ENCODE results near the gene ELMO3. TPM values are rescaled to one million over a fixed set of nuclear protein-coding genes. Genes with fewer than 3 reads are reported as not detected.
A peak's percentile ranks its signal among the peaks of the same experiment; 100 is the strongest.

ELMO3 gene
- total and polyA plus RNA-seq, 2 donors (not counting 3 experiments of a cell fraction or from before 2014, with no cell fraction given), result 3.9 to 5.7 TPM

DNA sequence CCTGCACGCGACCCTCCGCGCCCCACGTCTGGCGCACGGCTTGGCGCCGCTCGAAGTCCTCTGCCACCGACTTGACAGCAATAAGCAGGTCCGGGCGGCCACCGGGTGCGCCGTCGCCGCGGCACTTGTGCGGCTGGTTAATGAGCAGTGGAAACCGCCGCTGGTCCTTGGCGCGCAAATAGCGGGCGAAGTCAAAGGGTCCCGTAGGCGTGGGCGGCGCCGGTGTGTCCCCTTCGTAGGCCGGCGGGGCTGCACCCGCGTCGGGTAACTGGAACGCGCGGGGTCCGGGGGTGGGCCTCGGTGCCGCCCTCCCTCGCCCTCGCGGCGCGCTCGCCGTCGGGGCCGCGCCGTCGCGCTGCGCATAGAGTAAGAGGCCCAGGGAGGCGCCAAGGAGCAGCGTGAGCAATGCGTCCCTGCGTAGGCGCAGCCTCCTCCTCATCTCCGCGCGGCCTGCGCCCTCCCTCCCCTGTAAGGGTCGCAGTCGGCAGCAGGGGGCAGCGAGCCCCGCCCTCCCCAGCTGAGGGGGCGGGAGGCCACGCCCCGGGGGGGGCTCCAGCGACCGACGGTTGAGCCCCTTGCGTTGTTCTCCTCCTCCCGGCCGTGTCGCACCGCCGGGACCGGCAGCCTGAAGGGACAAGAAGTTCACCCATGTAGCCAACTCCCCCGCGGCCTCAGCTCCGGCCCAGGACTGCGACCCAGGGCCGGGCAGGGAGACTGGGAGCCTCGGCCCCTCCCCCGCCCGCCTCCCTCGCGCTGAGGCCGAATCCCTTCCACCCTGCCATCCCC lies 48.7 kb upstream of the ELMO3 start:
- Histone ChIP-seq H2AFZ (ENCODE audit: low read depth, low read length) (peak overlapping the region; percentile 87), H4K20me1 (replicated peaks; ENCODE audit: control insufficient read depth, extremely low read depth, insufficient read depth, low read length) (no peaks in the 10 kb centered on the region), H3K27ac (ENCODE audit: insufficient read depth, low read depth, low read length) (no peak overlapping the region), H3K79me2 (ENCODE audit: control insufficient read depth, insufficient read depth, low read length) (no peaks in the 10 kb centered on the region), H3K9me1 (replicated peaks; ENCODE audit: control insufficient read depth, extremely low read depth, insufficient read depth, low read length) (no peaks in the 10 kb centered on the region), H3K36me3 (ENCODE audit: control insufficient read depth in 2 of 2, extremely low read depth in 1 of 2, insufficient read depth in 2 of 2, low read length in 2 of 2) (peaks cover under 1 to 21% of the 10 kb centered on the region in 2 experiments), H3K4me2 (ENCODE audit: insufficient read depth, low read length) (peak overlapping the region; percentile 57), H3K9me3 (replicated peaks; ENCODE audit: control insufficient read depth, insufficient read depth, low read length) (no peaks in the 10 kb centered on the region), H3K9ac (replicated peaks; ENCODE audit: extremely low read depth, insufficient read depth, low read length) (peak overlapping the region; percentile 39), H3K27me3 (ENCODE audit: control insufficient read depth in 2 of 2, insufficient read depth in 2 of 2, low read length in 2 of 2) (peaks cover 0 to 7% of the 10 kb centered on the region in 2 experiments), H3K4me3 (replicated peaks in 1 of 3; ENCODE audit: insufficient read depth in 1 of 3, low read depth in 1 of 3, low read length in 3 of 3) (peak overlapping the region; percentile 25 to 56 (median 30)), H3K4me1 (ENCODE audit: control insufficient read depth, extremely low read depth, insufficient read depth, low read length) (peaks cover 3% of the 10 kb centered on the region)
- dilution Hi-C loops (cut with MboI; ENCODE audit: extremely low pct_ligation_motif_present, low sequenced_read_pairs) (no loop called here), intact Hi-C loops (cut with micrococcal nuclease) (no loop called here)
- ChIA-PET CTCF (interaction anchor here (1.0 to 8.2 kb wide), 6 partner anchors 131 to 196 kb away, joined by 3 to 302 read pairs (median 4); no protein-coding TSS in a partner anchor), POLR2A (no interaction called here)
- TF ChIP-seq JUN (IDR thresholded peaks at IDR 0.05; ENCODE audit: borderline replicate concordance, insufficient read depth, insufficient read length, low read depth), result no peak
- TF ChIP-seq FOS (IDR thresholded peaks at IDR 0.05; ENCODE audit: borderline replicate concordance, insufficient read depth, low read length), result no peak
- no peak for TF ChIP-seq EZH2 (IDR thresholded peaks at IDR 0.05; ENCODE audit: borderline replicate concordance, low read depth, low read length, severe bottlenecking)
- TF ChIP-seq, protein P1, sequence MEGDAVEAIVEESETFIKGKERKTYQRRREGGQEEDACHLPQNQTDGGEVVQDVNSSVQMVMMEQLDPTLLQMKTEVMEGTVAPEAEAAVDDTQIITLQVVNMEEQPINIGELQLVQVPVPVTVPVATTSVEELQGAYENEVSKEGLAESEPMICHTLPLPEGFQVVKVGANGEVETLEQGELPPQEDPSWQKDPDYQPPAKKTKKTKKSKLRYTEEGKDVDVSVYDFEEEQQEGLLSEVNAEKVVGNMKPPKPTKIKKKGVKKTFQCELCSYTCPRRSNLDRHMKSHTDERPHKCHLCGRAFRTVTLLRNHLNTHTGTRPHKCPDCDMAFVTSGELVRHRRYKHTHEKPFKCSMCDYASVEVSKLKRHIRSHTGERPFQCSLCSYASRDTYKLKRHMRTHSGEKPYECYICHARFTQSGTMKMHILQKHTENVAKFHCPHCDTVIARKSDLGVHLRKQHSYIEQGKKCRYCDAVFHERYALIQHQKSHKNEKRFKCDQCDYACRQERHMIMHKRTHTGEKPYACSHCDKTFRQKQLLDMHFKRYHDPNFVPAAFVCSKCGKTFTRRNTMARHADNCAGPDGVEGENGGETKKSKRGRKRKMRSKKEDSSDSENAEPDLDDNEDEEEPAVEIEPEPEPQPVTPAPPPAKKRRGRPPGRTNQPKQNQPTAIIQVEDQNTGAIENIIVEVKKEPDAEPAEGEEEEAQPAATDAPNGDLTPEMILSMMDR (IDR thresholded peaks at IDR 0.05; ENCODE audit: extremely low read depth in 1 of 2, insufficient read depth in 1 of 2, low read depth in 1 of 2, low read length in 2 of 2), result peak in 1 of 2 donors; percentile 42
- TF ChIP-seq POLR2A (IDR thresholded peaks at IDR 0.05; ENCODE audit: low read depth, low read length), result no peak
- TF ChIP-seq, protein P2, sequence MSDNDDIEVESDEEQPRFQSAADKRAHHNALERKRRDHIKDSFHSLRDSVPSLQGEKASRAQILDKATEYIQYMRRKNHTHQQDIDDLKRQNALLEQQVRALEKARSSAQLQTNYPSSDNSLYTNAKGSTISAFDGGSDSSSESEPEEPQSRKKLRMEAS (IDR thresholded peaks at IDR 0.05; ENCODE audit: insufficient read depth, insufficient read length), result no peak
- TF ChIP-seq MYC (IDR thresholded peaks at IDR 0.05; ENCODE audit: low read depth, low read length), result no peak
- no peak for TF ChIP-seq GATA2 (IDR thresholded peaks at IDR 0.05; ENCODE audit: insufficient read depth, insufficient read length, low read depth, low read length)
- peak; percentile 46 for TF ChIP-seq POLR2AphosphoS5 (IDR thresholded peaks at IDR 0.05; ENCODE audit: insufficient read depth, low read depth, low read length)
- FAIRE-seq (no peak), DNase-seq (ENCODE audit: low read depth, low spot score) (peak; percentile 63)
- no TSS peak for BruUV-seq (replicated peaks)

Measured in endothelial cell of umbilical vein (primary cell).